Right lobe of liver (tissue), 6 donors: ENCODE data around the gene NSL1. TPM values are rescaled to one million over a fixed set of nuclear protein-coding genes. Genes with fewer than 3 reads are reported as not detected.
"Not testable (repeated sequence)": the region's sequence is repeated elsewhere in the genome, so short reads cannot be mapped to it uniquely, and the experiment has no call there.

Source experiments
- ATAC-seq, 4 donors: fragments of 200-7000 bp; cut with Tn5 transposase; one replicate each; pipeline ENCODE4 v1.9.1; 2020; ENCODE audit warnings: mild to moderate bottlenecking in 4 of 4, moderate library complexity in 4 of 4
- DNase-seq, 3 donors: peaks; one replicate each; pipeline ENCODE4 v3.0.0-alpha.2; 2020
- H3K27ac ChIP-seq, 3 donors: fragments of 200-600 bp; one replicate each; pipeline ENCODE4 v1.8.0; 2022
- H3K27me3 ChIP-seq, 2 donors: fragments of 200-600 bp; one replicate each; pipeline ENCODE4 v1.8.0; 2022
- H3K36me3 ChIP-seq, 4 donors: fragments of 200-600 bp; sonication (generic) in 1 of 4; one replicate each; pipeline versions ENCODE4 v1.5.1 to v1.8.0; 2017 to 2022; ENCODE audit warnings: control low read depth in 1 of 4
- H3K4me1 ChIP-seq, 4 donors: fragments of 200-600 bp; sonication (generic) in 1 of 4; one replicate each; pipeline versions ENCODE4 v1.5.1 to v1.8.0; 2017 to 2022; ENCODE audit warnings: control low read depth in 1 of 4
- H3K4me3 ChIP-seq, 3 donors: fragments of 200-600 bp; one replicate each; pipeline ENCODE4 v1.8.0; 2022
- H3K9me3 ChIP-seq, 4 donors: fragments of 200-600 bp; sonication (generic) in 1 of 4; one replicate each; pipeline versions ENCODE4 v1.5.1 to v1.8.0; 2017 to 2022; ENCODE audit warnings: control low read depth in 1 of 4
- CTCF ChIP-seq, 4 donors: fragments of 200-600 bp in 3 of 4; fragments of 450-650 bp in 1 of 4; IDR thresholded peaks; one replicate each; pipeline versions ENCODE4 v1.5.1 to v1.8.0; 2016 to 2022; ENCODE audit warnings: antibody characterized with exemption in 4 of 4, mild to moderate bottlenecking in 2 of 4
- POLR2A ChIP-seq: fragments of 450-650 bp; IDR thresholded peaks from one replicate; pipeline ENCODE4 v1.6.1; 2017; ENCODE audit warnings: antibody characterized with exemption, mild to moderate bottlenecking
- WGBS: methylation state at CpG from one replicate; pipeline ENCODE4 v1.1.6; 2018; ENCODE audit warnings: low coverage, low lambda C conversion rate; ENCODE audit not compliant: insufficient coverage; ENCODE audit errors: missing lambda C conversion rate; 5-methylcytosine and 5-hydroxymethylcytosine counted together
- intact Hi-C, 2 donors: fragments of 100-400 bp; cut with DNase I; formaldehyde crosslinking; loops; one replicate each; pipeline versions ENCODE4 v1.11.2 to v1.14.1; 2022
- long read RNA-seq: library from polyadenylated mRNA; unstranded; transcript quantifications from one replicate; pipeline ENCODE4 v2.0.0, GENCODE V29; 2019
- total RNA-seq, 6 experiments: library from RNA; depleted of rRNA in 2 of 6; stranded (reverse); fragments of >200 nt in 2 of 6; fragmentation: NEBNext Ultra II Directional in 3 of 6; extraction: Animal tissue kit (Norgen Biotek cat#: 25700) in 3 of 6; gene quantifications; one replicate each; pipeline versions ENCODE4 v1.1.0 to v1.2.4, GENCODE V29; 2016 to 2023
- donor health status: DM: no; HTN: yes; CAD: no.
- donor health status: DM: no; HTN: no; CAD: no.
- donor health status: DM: no; HTN: no; CAD: no.
- donor health status: DM: no; HTN: yes; CAD: no.
- donor health status: DM: no; HTN: yes; CAD: no.

The NSL1 gene, protein sequence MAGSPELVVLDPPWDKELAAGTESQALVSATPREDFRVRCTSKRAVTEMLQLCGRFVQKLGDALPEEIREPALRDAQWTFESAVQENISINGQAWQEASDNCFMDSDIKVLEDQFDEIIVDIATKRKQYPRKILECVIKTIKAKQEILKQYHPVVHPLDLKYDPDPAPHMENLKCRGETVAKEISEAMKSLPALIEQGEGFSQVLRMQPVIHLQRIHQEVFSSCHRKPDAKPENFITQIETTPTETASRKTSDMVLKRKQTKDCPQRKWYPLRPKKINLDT
- total RNA-seq: 10 to 100 TPM; 13.3 to 26.5 (median 16.2) TPM
- long read RNA-seq, transcript NSL1-202 (6 exons, 2,317 nt): major isoform, 5 of 9 reads
- long read RNA-seq, partial matches to known transcripts: 0 of 9 reads
- long read RNA-seq, other reads (novel, unspliced or antisense): 2 of 9 reads

- intact Hi-C loops: no loop called here
- WGBS: 0% methylated on average over 23 of the region's 46 CpGs
These were observed at the start of gene NSL1, which contains the start of gene TATDN3 for GRCh38 chr1:212791676-212792395. Gene NSL1, minus strand, starts transcription at chr1:212791777. Its CDS starts 14 bp downstream, at chr1:212791763. Gene TATDN3, plus strand, starts transcription at chr1:212791894. Its CDS starts 28 bp downstream, at chr1:212791922.

GRCh38 chr1:212838145-212838544, 46.6 kb upstream of the NSL1 start:
- Histone ChIP-seq H3K36me3 (no peaks in the 10 kb centered on the region), H3K4me1 (peaks cover 0 to 7% (median 0%) of the 10 kb centered on the region in 4 donors), H3K27ac (no peak overlapping the region), H3K4me3 (no peak overlapping the region), H3K27me3 (no peaks in the 10 kb centered on the region), H3K9me3 (no peaks in the 10 kb centered on the region)
- WGBS: 82% methylated on average over 5 of the region's 5 CpGs
- intact Hi-C loops: no loop called here
- TF ChIP-seq CTCF (IDR thresholded peaks at IDR 0.05): no peak
- no peak for TF ChIP-seq POLR2A
- DNase-seq (no peak), ATAC-seq (no peak)

More at GRCh38 chr1:212791676-212792395, at the start of gene NSL1, which contains the start of gene TATDN3:
- Histone ChIP-seq H3K4me3 (peak within 1 kb of the TSS; percentile 87 to 97 (median 97)), H3K9me3 (no peaks in the 10 kb centered on the region), H3K4me1 (peaks cover 0 to 15% (median 4%) of the 10 kb centered on the region in 4 donors), H3K27me3 (no peaks in the 10 kb centered on the region), H3K27ac (peak within 1 kb of the TSS; percentile 90 to 96 (median 95)), H3K36me3 (peaks cover 0 to 6% (median under 1%) of the 10 kb centered on the region in 4 donors)
- TF ChIP-seq CTCF (IDR thresholded peaks at IDR 0.05) (no peak), POLR2A (peak; percentile 91)
- ATAC-seq: peak; percentile 93 to 98 (median 97)
- peak; percentile 92 to 95 (median 95) for DNase-seq

GRCh38 chr1:212833211-212834207, 41.9 kb upstream of the NSL1 start:
- H3K4me3 ChIP-seq, H3K4me1 ChIP-seq, intact Hi-C loops, H3K36me3 ChIP-seq, H3K27me3 ChIP-seq, H3K9me3 ChIP-seq: not testable (repeated sequence)
- H3K27ac ChIP-seq: peak overlapping the region in 1 of 3 donors; percentile 19
- DNase-seq (peak in 1 of 3 donors; percentile 72), ATAC-seq (peak; percentile 68 to 96 (median 76))
- WGBS: 49% methylated on average over 8 of the region's 8 CpGs

GRCh38 chr1:212828395-212828794, 36.8 kb upstream of the NSL1 start:
- Histone ChIP-seq H3K9me3 (peaks cover 0 to 4% (median 0%) of the 10 kb centered on the region in 4 donors), H3K27ac (no peak overlapping the region), H3K4me1 (peaks cover 0 to under 1% (median 0%) of the 10 kb centered on the region in 4 donors), H3K4me3 (no peak overlapping the region), H3K27me3 (no peaks in the 10 kb centered on the region), H3K36me3 (no peaks in the 10 kb centered on the region)
- no peak for TF ChIP-seq CTCF (IDR thresholded peaks at IDR 0.05)
- TF ChIP-seq POLR2A: no peak
- no peak for DNase-seq
- WGBS: 86% methylated on average over 2 of the region's 2 CpGs
- ATAC-seq: no peak
- intact Hi-C loops: no loop called here
